ENCODE measurements around the gene TIMD4.

GRCh38 chr5:156922207-156922792 is 40.7 kb downstream of the TIMD4 start:
- TF ChIP-seq TAF1 (IDR thresholded peaks at IDR 0.05; ENCODE audit: low read depth) (no peak), CTCF (IDR thresholded peaks at IDR 0.05; ENCODE audit: poor library complexity, severe bottlenecking) (no peak), REST (IDR thresholded peaks at IDR 0.05; ENCODE audit: borderline replicate concordance) (no peak)

Data from neural cell (in vitro differentiated cells).